ENCODE measurements around the gene PTGIR.
"Not testable (repeated sequence)": the region's sequence is repeated elsewhere in the genome, so short reads cannot be mapped to it uniquely, and the experiment has no call there.

Gene PTGIR

DNA sequence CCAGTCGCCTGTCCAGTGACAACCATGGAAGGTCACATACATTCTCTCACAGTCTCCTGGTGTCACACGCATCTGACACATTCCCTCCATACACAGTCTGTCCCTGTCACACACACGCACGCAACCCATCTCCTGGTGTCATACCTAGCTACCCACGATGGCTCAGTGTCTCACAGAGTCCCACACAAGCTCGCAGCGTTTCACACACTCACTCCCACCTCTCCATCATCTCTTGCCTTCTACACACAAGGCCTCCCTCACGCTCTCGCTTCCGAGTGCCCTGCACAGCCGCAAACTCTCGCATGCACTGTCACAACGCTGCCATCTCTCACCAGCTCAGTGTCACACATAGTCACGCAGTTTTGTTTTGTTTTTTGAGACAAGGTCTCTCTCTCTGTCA is 12.3 kb upstream of the PTGIR start:
- DNase-seq, result peak; percentile 43

DNA sequence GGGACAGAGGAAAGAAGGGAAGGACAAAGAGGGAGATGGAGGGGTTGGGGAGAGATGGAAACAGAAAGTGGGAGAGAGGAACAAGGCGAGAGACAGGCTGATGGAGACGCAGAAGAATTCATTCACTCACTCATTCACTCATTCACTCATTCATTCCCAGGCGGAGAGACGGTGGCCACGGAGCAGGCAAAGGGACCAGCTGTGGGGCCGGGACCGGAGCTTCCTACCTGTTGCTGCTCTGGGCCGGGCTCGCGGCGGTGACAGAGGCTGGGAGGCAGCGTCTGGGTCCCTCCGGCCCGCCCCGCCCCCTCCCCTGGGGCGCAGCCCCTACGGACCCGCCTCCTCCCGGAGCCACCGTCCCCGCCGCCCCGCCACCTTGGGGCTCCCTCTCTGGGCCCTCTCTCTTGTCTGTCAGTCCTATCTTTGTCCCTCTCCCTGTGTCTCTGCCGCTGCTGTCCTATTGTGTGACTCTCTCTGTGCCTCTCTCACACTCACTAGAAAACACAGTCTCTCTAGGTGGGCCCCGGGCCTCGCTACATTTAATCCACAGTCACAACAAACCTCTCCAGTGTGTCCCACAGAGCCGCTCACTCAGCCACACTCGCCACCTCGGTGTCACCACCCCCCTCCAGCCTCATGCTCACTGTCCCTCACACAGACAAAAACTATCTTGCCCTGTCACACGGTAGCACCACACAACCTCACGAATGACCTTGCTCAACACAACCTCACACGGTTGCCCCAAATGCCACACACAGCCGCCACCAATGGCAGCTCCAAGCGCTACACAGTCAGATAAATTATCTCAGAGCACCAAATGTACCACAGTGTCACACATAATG is 11.3 kb upstream of the PTGIR start, which contains the start of gene GNG8:
Gene GNG8 (minus strand): TSS at position 283 of the 842 bp plus-strand sequence. CDS start 1,520 bp downstream, outside the sequence.
- DNase-seq, result peak; percentile 46

DNA sequence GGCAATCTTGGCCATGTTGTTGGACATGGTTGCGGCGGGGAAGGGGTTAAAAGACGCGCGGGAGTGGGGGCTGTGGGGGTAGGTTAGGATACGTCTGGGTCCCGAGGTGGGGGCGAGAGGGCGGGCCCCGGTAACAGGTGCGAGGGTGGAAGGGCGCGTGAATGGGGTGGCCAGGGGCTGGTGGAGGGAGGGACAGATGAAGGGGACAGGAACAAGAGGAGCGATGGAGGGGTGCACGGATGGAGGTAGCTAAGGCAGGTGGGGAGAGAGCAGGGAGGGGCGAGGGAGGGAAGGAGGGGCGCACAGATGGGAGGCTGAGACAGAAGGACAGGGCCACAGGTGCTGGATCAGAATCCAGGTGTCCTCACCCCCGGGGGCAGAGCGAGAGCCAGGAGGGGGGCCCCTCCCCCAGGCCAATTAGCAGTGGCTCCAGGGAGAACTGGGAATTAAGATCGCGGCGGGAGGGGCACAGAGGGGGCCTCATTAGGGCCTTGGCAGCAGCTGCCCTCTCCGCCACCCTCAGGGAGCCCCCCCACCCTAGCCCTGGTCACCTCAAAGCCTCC is 9.8 kb upstream of the PTGIR start:
- DNase-seq, result no peak

DNA sequence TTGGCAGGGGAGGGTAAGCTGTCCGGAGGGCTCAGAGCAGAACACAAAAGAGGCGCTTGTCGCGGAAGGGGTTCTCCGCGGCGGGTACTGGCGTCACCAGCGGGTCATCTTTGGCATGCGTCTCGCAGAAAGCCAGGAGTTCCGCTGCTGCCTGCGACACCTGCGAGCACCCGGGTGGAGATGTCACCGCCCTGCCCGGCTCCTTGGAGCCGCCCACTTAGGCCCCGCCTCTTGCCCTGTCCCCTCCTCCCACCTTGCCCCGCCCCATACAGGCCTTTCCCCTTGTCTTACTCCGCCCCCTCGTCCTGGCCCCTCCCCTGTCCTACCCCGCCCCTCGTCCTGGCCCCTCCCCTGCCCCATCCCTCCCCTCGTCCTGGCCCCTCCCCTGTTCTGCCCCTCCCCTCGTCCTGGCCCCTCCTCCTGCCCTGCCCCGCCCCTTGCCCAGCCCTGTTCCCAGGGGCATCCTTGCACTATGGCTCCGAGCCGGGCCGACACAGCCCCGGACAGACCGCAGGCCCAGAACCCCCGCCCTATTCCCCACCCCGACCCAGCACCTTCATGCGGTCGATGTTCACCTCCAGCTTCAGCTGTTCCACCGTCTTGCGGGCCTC is 9.3 kb upstream of the PTGIR start:
- peak; percentile 96 for DNase-seq

DNA sequence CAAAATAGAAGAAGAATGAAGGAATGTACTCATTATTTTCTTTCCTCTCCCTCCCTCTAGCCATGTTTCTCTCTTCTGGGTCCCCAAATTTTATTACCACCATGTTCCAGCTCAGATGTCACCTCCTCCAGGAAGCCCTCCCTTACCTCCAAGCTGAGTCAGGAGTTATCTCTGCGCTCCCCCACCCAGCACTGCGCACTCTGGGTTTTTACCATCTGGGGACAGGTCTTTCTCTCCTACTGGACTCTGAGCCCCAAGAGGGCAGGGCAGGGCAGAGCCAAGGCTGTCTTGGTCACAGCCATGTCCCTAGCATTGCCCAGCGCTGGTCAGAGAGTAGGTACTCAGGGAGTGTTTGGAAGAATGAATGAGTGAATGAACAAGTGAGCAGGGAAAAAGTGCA is 8.2 kb upstream of the PTGIR start:
- DNase-seq, result no peak

DNA sequence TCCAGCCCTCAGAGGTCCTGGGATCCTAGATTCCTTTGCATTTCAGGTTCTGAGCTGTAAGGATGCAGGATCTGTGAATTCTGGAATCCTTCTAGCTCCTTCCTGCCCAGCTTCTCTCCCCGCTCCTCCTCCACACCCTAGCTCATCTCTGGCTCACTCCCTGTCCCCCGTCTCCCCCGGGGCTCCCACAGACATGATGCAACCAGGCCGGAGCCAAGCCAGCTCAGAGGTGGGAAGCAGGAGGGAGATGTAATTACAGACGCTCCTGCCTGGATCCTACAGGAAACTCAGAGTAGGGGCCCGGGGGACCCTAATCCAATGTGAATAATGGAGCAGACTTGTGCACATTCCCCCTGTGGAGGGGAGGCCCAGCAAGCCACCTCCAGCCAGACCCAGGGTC is 6.6 kb upstream of the PTGIR start:
- no peak for DNase-seq

DNA sequence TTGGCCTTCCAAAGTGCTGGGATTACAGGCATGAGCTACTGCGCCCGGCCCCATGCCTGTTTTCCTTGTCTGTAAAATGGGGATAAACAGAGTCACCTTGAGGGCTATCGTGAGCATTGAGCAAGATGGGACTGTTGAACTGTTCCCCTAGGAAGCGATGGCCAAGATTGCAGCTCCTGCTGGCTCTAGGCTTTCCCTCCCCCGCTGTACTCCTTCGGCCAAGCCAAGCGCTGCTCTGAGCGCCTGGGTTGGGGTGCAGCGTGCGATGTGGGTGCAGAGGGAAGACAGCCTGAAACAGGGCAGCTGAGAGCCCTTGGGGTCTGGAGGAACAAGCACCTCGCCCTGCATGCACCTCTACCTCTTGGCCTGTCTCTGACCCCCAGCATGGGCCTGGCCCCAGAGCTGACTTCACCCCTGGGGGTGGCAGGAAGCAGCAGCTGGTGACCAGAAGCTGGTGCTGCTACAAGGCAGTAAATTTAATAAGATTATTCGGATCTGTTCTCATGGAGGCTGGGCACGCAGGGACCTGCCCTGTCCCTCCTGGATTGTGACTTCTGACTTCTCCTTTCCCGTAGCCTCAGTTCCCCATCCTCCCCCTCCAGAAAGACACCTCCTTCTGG is 5.8 kb upstream of the PTGIR start:
- DNase-seq, result no peak

DNA sequence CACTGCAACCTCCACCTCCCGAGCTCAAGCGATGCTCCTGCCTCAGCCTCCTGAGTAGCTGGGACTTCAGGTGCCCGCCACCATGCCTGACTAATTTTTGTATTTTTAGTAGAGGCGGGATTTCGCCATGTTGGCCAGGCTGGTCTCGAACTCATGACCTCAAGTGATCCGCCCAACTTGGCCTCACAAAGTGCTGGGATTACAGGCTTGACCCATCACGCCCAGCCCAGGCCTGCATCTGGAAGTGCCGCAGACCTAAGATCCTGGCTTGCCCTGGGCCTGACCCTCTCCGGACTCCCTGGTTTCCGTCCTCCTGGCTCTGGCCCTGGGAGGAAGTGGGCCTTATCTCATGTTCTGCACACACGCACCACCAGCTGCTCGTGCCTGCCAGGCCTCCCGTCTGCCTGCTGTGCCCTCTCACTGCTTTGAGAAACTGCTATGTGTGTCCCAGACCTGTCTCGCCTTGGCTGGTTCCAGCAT is 4.7 kb upstream of the PTGIR start:
- no peak for DNase-seq

DNA sequence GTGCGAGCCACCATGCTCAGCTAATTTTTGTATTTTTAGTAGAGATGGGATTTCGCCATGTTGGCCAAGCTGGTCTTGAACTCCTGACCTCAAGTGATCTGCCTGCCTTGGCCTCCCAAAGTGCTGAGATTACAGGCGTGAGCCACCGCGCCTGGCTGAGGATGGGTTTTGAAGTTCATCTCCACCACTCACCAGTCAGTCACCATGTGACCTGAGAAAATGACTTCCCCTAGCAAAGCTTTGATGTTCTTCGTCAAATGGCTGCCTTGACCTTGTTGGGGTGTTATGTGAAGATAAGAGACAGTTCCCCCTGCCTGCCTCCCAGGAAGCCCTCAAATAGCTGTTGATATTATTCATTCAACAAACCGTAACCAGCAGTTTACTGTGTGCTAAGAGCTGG is 4.1 kb upstream of the PTGIR start:
- not testable (repeated sequence) for DNase-seq

DNA sequence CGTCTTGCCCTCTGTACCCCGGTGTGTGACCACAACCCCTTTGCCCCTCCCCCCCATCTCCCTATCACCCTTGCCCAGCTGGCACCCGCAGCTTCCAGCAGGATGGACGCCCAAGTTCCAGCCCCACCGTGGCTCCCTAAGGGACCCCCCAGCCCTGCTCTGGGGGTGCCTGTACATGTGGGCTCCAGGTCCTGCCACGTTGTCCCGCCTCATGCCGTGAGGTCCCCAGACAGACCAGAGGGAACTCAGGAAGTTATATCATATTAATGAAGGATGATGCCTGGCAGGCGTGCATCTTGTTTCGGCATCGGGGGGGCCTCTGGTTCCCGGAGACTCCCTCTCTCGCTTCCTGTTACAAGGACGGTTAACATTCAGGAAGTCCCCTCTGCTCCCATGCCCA is 1.6 kb upstream of the PTGIR start:
- no peak for DNase-seq

DNA sequence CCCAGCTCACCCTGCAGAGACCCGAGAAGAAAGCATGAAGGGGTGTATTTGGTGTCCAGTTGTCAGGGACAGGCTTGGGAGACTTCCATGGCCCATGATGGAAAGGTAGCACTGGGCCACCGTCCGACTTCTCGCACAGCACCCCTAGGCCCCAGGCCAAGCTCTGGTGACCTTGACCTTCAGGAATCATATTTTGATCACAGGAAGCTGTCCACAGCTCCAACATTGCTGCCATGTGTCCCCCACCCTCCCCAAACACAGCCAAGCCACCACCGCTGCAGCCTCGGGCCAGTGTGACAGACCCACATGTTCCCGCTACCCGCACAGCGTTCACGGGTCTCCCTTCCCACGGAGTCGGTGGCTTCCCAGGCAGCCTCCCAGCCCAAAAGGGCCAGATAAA is 842 bp upstream of the PTGIR start:
- DNase-seq, result no peak

DNA sequence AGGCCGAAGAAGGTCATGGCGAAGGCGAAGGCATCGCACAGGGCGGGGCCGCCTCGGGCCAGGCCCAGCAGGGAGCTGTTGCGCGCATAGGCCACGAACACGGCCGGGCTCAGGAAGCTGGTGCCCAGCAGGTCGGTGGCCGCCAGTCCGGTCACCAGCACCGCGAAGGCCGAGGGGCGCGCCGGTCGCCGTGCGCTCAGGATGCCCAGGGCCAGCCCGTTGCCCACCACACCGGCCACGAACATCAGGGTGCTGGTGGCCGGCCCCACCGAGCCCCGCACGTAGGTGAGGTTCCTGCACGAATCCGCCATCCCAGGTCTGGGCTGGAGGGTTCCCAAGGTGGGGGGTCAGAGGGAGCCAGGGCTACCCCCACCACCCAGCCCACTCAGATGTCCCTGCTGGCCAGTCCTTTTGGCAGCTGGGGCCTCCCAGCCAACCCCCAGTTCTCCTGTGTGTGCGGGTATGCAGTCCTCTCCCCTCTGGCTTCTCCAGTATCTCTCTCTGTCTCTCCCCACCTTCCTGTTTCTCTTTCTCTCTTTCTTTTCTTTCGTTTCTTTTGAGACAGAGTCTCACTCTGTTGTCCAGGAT is 880 bp downstream of the PTGIR start:
- DNase-seq, result no peak

DNA sequence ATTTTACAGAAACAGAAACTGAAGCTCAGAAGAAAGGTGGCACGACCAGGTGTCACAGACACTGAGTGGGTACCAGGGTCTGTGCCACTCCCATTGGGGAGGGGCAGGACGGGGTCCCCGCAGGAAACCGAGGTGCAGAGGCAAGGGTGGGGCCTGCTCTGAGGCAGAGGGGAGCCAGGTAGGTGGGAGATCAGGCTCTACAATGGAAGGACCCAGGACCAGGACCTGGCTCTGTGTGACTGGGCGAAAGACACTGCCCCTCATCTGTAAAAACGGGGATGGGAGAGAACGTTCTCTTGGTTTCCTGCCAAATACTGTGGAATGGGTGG is 2.8 kb downstream of the PTGIR start:
- no peak for DNase-seq

DNA sequence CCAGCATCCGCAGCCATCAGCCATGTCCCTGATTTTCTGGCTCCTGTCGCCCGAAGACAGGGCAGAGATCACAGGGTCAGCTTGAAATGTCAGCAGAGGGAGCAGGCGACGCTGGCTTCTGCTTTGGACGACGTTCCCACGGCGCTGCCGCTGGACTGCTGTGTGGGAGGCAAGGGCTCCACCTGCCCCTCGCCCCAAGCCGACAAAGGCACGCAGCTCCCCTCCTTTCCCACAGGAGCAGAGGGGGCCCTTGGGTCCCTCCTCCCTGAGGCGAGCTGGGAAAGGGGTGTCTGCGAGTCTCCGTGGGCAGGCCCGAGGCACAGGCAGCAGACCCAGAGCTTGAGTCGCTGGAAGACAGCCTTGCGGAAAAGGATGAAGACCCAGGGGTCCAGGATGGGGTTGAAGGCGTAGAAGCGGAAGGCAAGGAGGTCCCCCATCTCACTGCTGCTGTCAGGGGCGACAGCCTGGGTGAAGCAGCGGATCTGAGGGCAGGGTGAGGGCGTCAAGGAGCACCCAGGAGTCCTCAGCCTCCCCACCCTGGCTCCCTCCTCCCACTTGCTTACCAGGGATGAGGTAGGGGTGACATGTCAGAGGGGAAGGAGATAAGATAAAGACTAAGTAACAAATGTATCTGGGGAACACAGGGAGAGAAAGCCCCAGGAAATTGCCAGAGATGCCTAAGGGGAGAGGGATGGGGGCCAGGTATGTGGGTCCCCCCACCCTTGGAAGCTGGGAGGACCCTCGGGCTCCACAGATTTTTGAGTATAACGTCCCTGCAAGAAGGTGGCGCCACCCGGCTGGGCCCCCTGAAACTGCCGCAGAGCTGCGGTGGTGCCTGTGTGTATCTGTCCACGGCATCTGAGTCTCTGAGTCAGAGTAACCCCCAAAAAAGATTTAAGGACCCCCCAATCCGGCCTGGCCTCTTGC is 3.4 kb downstream of the PTGIR start:
- no peak for DNase-seq

DNA sequence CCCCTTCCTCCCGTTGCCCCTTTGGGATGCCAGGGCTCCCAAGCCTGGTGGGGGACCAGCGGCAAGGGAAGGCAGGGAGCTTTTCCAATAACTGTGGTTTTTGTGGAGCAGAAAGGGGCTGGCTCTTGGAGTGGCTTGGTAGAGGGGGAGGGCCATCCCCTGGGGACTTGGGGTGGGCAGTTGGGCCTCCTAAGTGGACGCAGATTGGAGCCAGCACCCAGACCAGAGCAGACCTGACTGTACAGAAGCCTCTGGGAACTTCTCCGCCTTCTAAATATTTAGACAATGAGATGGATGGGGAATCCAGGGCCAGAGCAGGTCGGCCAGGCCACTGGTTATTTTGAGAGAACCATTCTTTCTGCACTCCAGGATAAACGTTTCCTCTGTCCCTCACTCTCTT is 4.2 kb downstream of the PTGIR start:
- DNase-seq, result no peak

DNA sequence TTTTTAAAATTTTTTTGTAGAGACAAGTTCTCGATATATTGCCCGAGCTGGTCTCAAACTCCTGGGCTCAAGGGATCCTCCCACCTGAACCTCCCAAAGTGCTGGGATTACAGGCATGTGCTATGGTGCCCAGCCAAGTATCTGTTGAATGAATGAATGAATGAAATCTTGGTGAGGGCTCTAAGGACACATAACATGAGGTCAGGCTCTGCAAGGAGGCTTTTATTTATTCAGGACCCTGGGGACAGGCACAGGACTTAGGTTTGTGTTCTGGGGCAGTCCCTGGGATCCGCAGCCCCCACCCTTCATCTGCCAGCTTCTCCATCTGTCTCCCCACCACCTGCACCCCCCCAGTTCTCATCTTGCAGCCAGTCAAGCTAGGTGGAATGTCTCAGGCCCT is 4.6 kb downstream of the PTGIR start:
- no peak for DNase-seq

DNA sequence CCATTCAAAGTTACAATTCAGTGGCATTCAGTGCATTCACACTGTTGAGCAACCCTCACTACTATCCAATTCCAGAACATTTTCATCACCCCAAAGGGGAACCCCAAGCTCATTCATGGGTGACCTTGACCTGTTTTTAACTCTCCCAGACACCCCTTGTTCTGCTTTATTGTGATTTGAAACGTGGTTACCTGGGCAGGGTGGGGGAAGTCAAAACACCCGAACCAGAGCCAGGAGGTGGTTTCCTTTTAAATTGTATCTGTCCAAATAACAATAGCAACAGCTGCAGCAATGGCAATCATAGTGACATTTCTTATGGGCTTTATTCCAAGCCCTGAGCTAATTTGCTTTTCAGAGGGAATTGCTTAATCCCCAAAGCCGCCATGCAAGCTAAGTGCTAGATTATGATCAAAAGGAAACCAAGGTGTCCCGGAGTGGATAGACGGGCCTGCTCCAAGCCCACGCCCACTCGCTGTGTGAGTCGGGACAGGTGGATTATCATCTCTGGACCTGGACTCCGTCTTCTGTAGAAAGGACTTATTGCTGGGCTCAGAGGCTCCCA is 6.1 kb downstream of the PTGIR start:
- DNase-seq, result no peak

DNA sequence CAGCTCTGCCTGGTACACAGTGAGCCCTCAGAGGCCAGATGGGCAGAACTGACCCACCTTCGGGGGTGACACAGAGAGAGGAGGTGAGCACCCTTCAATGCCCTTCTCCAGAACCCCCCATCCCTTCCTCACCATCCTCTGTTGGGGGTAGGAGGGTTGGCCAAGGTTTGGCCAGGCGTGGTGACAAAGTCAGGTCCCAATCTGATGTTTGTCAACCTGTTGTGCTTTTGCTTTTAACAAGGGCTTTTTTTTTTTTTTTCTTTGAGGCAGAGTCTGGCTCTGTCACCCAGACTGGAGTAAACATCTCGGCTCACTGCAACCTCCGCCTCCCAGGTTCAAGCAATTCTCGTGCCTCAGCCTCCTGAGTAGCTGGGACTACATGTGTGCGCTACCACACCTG is 7.3 kb downstream of the PTGIR start:
- DNase-seq, result no peak

DNA sequence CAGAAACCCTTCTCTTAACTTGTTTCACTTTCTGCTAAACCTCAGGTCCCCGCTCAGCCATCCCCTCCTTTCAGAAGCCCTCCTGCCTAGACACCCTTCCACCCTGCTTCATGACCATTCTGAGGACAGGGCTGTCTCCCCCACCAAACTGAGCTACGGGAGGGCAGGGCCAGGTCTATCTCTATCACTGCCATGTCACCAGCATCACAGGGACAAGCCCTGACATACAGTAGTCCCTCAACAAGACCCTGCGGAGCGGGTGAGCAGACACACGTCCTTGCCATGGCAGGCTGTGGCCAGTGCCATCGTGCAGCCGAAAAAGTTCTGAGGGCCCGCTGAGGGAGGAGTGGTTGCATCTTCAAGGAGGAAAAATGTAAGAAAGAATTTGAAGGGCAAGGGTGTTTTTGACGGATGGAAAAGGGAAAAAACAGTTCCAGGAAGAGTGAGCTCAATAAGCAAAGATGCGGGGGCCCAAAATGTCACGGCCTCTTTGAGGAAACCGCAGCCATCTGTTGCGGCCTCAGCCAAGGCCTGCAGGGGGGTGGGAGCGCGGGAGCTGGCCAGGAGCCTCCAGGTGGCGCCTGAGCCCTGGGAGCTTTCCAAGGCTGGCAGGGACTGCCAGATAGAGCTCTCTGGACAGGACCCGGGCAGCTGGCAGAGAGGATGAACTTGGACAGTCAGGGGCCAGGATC is 8.1 kb downstream of the PTGIR start:
- DNase-seq, result peak; percentile 80

DNA sequence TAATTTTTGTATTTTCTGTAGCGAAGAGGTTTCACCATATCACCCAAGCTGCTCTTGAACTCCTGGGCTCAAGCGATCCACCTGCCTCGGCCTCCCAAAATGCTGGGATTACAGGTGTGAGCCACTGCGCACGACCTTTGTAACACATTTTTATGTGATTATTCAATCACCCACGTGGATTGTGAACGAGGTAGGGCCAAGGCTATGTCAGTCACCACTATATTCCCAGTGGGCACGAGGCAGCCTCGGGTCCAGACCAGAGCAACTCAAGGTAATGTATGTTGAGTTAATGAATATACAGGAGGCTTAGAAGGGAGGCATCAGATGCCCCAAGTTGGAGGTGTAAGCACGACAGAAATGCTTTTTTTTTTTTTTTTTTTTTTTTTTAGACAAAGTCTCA is 8.9 kb downstream of the PTGIR start:
- no peak for DNase-seq

DNA sequence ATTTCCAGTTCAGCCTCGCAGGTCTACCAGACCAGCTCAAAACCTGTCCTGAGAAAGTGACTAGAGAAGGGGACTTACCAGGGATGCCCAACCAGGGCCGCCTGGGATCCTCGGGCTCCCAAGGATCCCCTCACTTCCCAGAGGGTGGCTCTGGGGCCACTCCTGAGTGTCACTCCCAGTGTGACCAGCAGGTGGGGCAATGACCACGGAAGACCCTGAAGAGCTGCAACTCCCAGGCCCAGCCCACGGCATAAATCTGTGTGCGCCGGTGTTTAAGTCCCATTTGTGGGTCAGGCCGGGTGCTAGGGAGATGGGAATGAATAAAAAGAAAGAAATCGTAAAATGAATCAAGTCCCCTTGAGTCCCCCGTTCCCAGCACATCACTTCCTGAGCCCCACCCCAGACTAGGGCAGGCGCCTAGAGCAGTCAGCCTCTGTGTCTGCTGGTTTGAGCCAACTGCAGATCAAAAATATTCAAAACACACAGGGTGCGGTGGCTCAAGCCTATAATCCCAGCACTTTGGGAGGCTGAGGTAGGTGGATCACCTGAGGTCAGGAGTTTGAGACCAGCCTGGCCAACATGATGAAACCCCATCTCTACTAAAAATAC is 10.7 kb downstream of the PTGIR start:
- DNase-seq, result peak; percentile 89

All from stimulated activated CD4-positive, alpha-beta T cell treated with anti-CD3 and anti-CD28 coated beads, Interleukin-15, amount 100 ng/mL, for 24 hours (primary cell).